ENCODE results near the gene PPEF1. TPM values are rescaled to one million over a fixed set of nuclear protein-coding genes. Genes with fewer than 3 reads are reported as not detected.

Gene PPEF1
- total and polyA plus RNA-seq, 2 experiments from 2014 or later: 0.76 TPM; not detected in 1

DNA sequence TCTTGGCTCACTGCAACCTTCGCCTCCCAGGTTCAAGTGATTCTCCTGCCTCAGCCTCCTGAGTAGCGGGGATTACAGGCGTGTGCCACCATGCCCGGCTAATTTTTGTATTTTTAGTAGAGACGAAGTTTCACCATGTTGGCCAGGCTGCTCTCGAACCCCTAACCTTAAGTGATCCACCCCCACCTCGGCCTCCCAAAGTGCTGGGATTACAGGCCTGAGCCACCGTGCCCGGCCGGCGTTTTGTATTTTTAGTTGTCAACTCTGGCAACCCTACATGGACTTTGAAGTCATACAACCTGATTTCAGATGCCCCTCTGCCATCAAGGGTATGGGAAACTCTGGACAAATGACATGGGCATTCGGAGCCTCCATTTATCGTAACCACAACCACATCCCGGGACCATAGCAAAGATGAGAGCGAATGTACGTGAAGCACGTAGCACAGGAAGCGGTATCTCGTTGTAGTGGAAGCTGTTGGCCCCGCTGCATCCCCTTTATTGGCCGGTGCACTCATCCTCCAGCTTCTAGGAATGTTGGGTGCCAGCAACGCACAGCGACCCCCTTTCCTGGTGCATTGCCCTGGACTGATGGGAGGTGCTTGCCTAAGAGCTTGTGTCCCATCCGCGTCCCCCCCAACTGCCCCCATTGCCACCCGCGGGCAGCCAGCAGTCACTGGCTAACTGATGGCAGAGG is 167.3 kb downstream of the PPEF1 start:
- no peaks in the 10 kb centered on the region for H4K20me1 ChIP-seq (replicated peaks; ENCODE audit: insufficient read depth)
- H3K9me2 ChIP-seq (ENCODE audit: insufficient read depth): no peaks in the 10 kb centered on the region
- no peaks in the 10 kb centered on the region for H3K36me3 Mint-ChIP-seq (ENCODE audit: low read depth)
- no peak overlapping the region for H3K4me2 ChIP-seq
- no peaks in the 10 kb centered on the region for H3K4me1 ChIP-seq (ENCODE audit: insufficient read depth)
- no peak overlapping the region for H3K4me3 ChIP-seq
- H3K79me2 ChIP-seq (replicated peaks; ENCODE audit: insufficient read depth): no peaks in the 10 kb centered on the region
- H3F3A ChIP-seq (replicated peaks; ENCODE audit: low read depth): no peaks in the 10 kb centered on the region
- H3K27me3 Mint-ChIP-seq (ENCODE audit: insufficient read depth, low read depth, poor library complexity): peaks cover 3% of the 10 kb centered on the region
- DNase-seq (ENCODE audit: low spot score) (no peak), ATAC-seq (no peak)
- no peaks in the 10 kb centered on the region; the same call in 2 of the 3 replicates for H3K9me3 Mint-ChIP-seq
- TF ChIP-seq, protein P1, sequence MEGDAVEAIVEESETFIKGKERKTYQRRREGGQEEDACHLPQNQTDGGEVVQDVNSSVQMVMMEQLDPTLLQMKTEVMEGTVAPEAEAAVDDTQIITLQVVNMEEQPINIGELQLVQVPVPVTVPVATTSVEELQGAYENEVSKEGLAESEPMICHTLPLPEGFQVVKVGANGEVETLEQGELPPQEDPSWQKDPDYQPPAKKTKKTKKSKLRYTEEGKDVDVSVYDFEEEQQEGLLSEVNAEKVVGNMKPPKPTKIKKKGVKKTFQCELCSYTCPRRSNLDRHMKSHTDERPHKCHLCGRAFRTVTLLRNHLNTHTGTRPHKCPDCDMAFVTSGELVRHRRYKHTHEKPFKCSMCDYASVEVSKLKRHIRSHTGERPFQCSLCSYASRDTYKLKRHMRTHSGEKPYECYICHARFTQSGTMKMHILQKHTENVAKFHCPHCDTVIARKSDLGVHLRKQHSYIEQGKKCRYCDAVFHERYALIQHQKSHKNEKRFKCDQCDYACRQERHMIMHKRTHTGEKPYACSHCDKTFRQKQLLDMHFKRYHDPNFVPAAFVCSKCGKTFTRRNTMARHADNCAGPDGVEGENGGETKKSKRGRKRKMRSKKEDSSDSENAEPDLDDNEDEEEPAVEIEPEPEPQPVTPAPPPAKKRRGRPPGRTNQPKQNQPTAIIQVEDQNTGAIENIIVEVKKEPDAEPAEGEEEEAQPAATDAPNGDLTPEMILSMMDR (conservative IDR thresholded peaks at IDR 0.05; ENCODE audit: low read depth in 2 of 2): no peak
- H3K36me3 ChIP-seq (ENCODE audit: insufficient read depth): no peaks in the 10 kb centered on the region
- no peak overlapping the region for H3K27ac ChIP-seq (ENCODE audit: low read depth)
- H3K27me3 ChIP-seq (ENCODE audit: insufficient read depth): no peaks in the 10 kb centered on the region
- no peak overlapping the region for H3K4me3 Mint-ChIP-seq
- H2AFZ ChIP-seq: no peak overlapping the region
- H3K27ac Mint-ChIP-seq: no peak overlapping the region
- no peaks in the 10 kb centered on the region; the same call in 2 of the 3 replicates for H3K4me1 Mint-ChIP-seq

DNA sequence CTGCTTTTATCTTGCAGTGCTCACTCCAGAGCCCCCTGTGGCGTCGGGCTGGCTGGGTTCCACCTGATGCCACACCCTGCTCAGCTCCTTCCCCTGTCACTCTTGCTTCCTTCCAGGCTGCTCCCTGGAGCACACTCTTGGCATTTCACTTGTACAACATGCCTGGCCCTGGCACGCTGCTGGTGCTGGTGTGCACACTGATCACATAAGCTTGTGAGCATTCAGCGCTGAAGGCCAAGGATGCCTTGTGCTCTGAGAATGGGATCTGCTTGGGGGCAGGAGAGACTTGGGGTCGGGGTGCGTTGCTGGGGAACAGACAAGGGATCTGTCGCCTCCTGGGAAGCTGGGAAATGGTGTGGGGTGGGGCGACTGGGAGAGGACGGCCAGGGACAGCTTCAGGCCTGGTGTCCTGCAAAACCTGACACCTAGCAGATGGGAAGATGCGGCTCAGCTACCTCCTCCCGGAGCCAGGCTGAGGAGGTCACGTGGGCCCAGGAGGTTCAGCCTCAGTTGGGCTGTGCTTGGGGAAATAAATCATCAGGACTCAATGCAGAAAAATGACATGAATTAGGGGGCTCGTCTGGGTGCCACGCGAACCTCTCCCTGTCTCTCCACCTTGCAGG is 167.9 kb downstream of the PPEF1 start:
- Histone ChIP-seq H3K4me3 (no peak overlapping the region), H3K27ac (ENCODE audit: low read depth) (no peak overlapping the region), H3K79me2 (replicated peaks; ENCODE audit: insufficient read depth) (no peaks in the 10 kb centered on the region), H2AFZ (no peak overlapping the region), H4K20me1 (replicated peaks; ENCODE audit: insufficient read depth) (no peaks in the 10 kb centered on the region), H3K36me3 (ENCODE audit: insufficient read depth) (no peaks in the 10 kb centered on the region), H3F3A (replicated peaks; ENCODE audit: low read depth) (no peaks in the 10 kb centered on the region), H3K27me3 (ENCODE audit: insufficient read depth) (no peaks in the 10 kb centered on the region), H3K4me1 (ENCODE audit: insufficient read depth) (no peaks in the 10 kb centered on the region), H3K4me2 (no peak overlapping the region), H3K9me2 (ENCODE audit: insufficient read depth) (no peaks in the 10 kb centered on the region)
- Mint-ChIP-seq H3K4me1 (no peaks in the 10 kb centered on the region; the same call in 2 of the 3 replicates), H3K36me3 (ENCODE audit: low read depth) (no peaks in the 10 kb centered on the region), H3K4me3 (no peak overlapping the region), H3K9me3 (no peaks in the 10 kb centered on the region), H3K27ac (no peak overlapping the region), H3K27me3 (ENCODE audit: insufficient read depth, low read depth, poor library complexity) (peaks cover 3% of the 10 kb centered on the region)
- no peak for DNase-seq (ENCODE audit: low spot score)
- peak; percentile 32; the same call in 1 of the 3 replicates for ATAC-seq
- TF ChIP-seq, protein P2, sequence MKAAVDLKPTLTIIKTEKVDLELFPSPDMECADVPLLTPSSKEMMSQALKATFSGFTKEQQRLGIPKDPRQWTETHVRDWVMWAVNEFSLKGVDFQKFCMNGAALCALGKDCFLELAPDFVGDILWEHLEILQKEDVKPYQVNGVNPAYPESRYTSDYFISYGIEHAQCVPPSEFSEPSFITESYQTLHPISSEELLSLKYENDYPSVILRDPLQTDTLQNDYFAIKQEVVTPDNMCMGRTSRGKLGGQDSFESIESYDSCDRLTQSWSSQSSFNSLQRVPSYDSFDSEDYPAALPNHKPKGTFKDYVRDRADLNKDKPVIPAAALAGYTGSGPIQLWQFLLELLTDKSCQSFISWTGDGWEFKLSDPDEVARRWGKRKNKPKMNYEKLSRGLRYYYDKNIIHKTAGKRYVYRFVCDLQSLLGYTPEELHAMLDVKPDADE (IDR thresholded peaks at IDR 0.05): no peak
- TF ChIP-seq, protein P3, sequence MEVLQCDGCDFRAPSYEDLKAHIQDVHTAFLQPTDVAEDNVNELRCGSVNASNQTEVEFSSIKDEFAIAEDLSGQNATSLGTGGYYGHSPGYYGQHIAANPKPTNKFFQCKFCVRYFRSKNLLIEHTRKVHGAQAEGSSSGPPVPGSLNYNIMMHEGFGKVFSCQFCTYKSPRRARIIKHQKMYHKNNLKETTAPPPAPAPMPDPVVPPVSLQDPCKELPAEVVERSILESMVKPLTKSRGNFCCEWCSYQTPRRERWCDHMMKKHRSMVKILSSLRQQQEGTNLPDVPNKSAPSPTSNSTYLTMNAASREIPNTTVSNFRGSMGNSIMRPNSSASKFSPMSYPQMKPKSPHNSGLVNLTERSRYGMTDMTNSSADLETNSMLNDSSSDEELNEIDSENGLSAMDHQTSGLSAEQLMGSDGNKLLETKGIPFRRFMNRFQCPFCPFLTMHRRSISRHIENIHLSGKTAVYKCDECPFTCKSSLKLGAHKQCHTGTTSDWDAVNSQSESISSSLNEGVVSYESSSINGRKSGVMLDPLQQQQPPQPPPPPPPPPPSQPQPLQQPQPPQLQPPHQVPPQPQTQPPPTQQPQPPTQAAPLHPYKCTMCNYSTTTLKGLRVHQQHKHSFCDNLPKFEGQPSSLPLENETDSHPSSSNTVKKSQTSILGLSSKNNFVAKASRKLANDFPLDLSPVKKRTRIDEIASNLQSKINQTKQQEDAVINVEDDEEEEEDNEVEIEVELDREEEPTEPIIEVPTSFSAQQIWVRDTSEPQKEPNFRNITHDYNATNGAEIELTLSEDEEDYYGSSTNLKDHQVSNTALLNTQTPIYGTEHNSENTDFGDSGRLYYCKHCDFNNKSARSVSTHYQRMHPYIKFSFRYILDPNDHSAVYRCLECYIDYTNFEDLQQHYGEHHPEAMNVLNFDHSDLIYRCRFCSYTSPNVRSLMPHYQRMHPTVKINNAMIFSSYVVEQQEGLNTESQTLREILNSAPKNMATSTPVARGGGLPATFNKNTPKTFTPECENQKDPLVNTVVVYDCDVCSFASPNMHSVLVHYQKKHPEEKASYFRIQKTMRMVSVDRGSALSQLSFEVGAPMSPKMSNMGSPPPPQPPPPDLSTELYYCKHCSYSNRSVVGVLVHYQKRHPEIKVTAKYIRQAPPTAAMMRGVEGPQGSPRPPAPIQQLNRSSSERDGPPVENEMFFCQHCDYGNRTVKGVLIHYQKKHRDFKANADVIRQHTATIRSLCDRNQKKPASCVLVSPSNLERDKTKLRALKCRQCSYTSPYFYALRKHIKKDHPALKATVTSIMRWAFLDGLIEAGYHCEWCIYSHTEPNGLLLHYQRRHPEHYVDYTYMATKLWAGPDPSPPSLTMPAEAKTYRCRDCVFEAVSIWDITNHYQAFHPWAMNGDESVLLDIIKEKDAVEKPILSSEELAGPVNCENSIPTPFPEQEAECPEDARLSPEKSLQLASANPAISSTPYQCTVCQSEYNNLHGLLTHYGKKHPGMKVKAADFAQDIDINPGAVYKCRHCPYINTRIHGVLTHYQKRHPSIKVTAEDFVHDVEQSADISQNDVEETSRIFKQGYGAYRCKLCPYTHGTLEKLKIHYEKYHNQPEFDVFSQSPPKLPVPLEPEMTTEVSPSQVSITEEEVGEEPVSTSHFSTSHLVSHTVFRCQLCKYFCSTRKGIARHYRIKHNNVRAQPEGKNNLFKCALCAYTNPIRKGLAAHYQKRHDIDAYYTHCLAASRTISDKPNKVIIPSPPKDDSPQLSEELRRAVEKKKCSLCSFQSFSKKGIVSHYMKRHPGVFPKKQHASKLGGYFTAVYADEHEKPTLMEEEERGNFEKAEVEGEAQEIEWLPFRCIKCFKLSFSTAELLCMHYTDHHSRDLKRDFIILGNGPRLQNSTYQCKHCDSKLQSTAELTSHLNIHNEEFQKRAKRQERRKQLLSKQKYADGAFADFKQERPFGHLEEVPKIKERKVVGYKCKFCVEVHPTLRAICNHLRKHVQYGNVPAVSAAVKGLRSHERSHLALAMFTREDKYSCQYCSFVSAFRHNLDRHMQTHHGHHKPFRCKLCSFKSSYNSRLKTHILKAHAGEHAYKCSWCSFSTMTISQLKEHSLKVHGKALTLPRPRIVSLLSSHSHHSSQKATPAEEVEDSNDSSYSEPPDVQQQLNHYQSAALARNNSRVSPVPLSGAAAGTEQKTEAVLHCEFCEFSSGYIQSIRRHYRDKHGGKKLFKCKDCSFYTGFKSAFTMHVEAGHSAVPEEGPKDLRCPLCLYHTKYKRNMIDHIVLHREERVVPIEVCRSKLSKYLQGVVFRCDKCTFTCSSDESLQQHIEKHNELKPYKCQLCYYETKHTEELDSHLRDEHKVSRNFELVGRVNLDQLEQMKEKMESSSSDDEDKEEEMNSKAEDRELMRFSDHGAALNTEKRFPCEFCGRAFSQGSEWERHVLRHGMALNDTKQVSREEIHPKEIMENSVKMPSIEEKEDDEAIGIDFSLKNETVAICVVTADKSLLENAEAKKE (CRISPR knock-in tag; IDR thresholded peaks at IDR 0.05): no peak
- TF ChIP-seq CREB1 (CRISPR knock-in tag; IDR thresholded peaks at IDR 0.05; ENCODE audit: low read depth): no peak
- no peak for TF ChIP-seq POLR2AphosphoS5 (IDR thresholded peaks at IDR 0.05; ENCODE audit: low read depth)
- TF ChIP-seq, protein P1 (conservative IDR thresholded peaks at IDR 0.05; ENCODE audit: low read depth in 2 of 2): no peak
- no peak for TF ChIP-seq JUNB (IDR thresholded peaks at IDR 0.05; ENCODE audit: unreplicated experiment)
- no peak for TF ChIP-seq ZNF114 (CRISPR knock-in tag; IDR thresholded peaks at IDR 0.05)

Measured in GM23338 (cell line).